ENCODE data around the gene KLHL1.
"Not testable (repeated sequence)": the region's sequence is repeated elsewhere in the genome, so short reads cannot be mapped to it uniquely, and the experiment has no call there.

Gene KLHL1, protein sequence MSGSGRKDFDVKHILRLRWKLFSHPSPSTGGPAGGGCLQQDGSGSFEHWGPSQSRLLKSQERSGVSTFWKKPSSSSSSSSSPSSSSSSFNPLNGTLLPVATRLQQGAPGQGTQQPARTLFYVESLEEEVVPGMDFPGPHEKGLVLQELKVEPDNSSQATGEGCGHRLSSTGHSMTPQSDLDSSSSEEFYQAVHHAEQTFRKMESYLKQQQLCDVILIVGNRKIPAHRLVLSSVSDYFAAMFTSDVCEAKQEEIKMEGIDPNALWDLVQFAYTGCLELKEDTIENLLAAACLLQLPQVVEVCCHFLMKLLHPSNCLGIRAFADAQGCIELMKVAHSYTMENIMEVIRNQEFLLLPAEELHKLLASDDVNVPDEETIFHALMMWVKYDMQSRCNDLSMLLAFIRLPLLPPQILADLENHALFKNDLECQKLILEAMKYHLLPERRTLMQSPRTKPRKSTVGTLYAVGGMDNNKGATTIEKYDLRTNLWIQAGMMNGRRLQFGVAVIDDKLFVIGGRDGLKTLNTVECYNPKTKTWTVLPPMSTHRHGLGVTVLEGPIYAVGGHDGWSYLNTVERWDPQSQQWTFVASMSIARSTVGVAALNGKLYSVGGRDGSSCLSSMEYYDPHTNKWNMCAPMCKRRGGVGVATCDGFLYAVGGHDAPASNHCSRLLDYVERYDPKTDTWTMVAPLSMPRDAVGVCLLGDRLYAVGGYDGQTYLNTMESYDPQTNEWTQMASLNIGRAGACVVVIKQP

DNA sequence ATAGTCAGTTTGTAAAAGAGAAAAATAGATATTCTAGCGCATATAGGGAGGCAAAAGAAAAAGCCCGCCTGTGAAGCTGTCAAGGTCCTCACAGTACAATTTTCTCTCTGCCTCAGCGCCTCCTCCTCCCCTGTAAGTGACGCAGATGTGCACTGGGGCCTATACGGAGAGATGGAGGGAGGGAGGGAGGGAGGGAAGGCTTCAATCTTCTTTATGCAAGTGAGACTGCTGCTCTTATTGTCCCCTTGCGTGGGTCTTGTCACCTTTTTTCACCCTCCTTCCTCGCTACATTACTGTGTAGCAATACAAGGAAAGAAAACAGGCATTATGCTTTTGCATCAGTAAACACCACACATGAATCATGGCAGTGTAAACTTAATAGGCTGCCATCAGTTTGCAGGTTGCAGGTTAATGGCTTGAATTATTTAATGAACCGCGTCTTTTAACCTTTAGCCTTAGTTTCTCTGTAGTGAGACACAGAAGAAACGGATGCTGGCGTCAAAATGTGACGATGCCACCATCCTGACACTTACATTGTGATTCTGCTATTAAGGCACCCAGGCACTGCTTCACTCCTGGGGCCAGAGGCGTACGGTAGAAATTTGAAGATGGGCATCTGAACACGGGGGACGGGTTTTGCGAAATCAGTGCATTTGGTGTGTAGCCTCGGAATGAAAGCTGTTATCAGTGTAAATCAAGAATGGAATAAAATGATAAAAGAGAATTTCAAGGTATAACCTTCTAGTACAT, at the start of gene KLHL1:
TSS of gene KLHL1 (minus strand) at position 97 of the 750 bp plus-strand sequence. CDS start 753 bp downstream, outside the sequence.
- no peak within 1 kb of the TSS for H3K4me3 ChIP-seq (replicated peaks in 1 of 2; ENCODE audit: low read depth in 2 of 2, low read length in 2 of 2)
- DNase-seq (ENCODE audit: low read depth in 2 of 2), result no peak
- TF ChIP-seq, protein P1, sequence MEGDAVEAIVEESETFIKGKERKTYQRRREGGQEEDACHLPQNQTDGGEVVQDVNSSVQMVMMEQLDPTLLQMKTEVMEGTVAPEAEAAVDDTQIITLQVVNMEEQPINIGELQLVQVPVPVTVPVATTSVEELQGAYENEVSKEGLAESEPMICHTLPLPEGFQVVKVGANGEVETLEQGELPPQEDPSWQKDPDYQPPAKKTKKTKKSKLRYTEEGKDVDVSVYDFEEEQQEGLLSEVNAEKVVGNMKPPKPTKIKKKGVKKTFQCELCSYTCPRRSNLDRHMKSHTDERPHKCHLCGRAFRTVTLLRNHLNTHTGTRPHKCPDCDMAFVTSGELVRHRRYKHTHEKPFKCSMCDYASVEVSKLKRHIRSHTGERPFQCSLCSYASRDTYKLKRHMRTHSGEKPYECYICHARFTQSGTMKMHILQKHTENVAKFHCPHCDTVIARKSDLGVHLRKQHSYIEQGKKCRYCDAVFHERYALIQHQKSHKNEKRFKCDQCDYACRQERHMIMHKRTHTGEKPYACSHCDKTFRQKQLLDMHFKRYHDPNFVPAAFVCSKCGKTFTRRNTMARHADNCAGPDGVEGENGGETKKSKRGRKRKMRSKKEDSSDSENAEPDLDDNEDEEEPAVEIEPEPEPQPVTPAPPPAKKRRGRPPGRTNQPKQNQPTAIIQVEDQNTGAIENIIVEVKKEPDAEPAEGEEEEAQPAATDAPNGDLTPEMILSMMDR (IDR thresholded peaks at IDR 0.05; ENCODE audit: low read depth, low read length), result no peak

- DNase-seq (ENCODE audit: low read depth in 2 of 2), result not testable (repeated sequence)
These were observed 34.4 kb upstream of the KLHL1 start for GRCh38 chr13:70142658-70143057.

GRCh38 chr13:70128098-70128497, 19.8 kb upstream of the KLHL1 start:
- no peak overlapping the region for H3K4me3 ChIP-seq (replicated peaks in 1 of 2; ENCODE audit: low read depth in 2 of 2, low read length in 2 of 2)
- TF ChIP-seq, protein P1 (IDR thresholded peaks at IDR 0.05; ENCODE audit: low read depth, low read length), result no peak
- no peak for DNase-seq (ENCODE audit: low read depth in 2 of 2)

More at GRCh38 chr13:70142658-70143057, 34.4 kb upstream of the KLHL1 start:
- H3K4me3 ChIP-seq (replicated peaks in 1 of 2; ENCODE audit: low read depth in 2 of 2, low read length in 2 of 2), result not testable (repeated sequence)

GRCh38 chr13:70125693-70126092, 17.4 kb upstream of the KLHL1 start:
- no peak overlapping the region for H3K4me3 ChIP-seq (replicated peaks in 1 of 2; ENCODE audit: low read depth in 2 of 2, low read length in 2 of 2)
- DNase-seq (ENCODE audit: low read depth in 2 of 2), result no peak
- TF ChIP-seq, protein P1 (IDR thresholded peaks at IDR 0.05; ENCODE audit: low read depth, low read length), result no peak

DNA sequence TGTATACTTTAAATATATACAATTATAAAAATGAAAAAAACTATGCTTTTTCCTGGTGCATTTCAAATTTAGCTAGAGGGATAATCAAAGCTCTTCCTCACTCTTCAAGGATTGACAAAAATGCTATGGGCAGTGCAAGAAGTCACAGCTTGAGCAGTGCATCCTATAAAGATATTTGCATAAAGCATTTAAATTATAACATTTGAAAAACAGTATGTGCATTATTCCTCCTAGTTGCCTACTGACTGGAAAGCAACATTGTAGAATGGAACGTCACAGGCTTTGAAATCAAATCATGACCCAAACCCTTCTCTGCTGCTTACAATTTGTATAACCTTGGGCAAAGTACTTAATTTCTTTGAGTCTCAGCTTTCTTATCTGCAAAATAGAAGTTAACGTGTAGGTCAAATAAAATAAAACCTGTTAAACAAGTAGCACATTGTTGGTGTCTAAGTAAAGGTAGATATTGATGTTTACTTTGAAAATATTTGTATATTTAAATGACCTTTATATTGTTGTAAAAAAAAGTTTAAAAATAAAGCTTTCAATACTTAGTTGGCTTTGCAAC, 9.2 kb upstream of the KLHL1 start:
- TF ChIP-seq, protein P1 (IDR thresholded peaks at IDR 0.05; ENCODE audit: low read depth, low read length), result no peak
- DNase-seq (ENCODE audit: low read depth in 2 of 2), result no peak

DNA sequence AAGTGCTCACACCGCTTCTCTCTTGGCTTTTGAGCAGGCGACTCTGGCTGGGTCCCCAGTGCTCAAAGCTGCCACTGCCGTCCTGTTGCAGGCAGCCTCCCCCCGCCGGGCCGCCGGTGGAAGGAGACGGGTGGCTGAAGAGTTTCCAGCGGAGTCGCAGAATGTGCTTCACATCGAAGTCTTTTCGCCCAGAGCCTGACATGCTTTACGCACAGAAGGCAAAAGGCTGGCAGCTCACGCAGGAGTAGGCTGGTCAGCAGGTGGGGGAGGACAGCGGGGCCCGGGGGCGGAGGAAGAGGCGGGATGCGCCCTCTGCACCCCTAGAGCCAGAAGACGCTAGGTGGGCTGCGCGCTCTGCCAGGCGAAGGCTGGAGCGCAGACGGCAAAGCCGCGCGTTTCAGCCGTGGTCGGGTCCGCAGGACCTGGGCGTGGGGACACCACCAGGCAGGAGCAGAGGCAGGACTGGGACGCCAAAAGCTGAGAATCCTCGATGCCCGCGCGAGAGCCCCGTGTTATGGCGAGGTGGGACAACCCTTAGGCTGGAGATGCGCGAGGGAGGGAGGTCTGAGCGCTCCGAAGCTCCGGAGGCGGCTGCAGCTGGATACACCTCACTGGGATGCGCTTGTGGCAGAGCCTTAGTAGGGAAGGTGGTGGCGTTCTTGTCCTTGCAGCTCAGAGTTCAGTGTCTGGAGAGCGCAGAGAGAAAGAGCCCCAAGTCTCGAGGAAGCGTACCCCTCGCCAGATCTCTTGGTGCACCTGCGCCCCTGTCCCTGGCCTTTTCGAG, 562 bp downstream of the KLHL1 start, which contains the start of gene ATXN8OS:
TSS of gene ATXN8OS (plus strand) at position 329 of the 784 bp plus-strand sequence.
- DNase-seq (ENCODE audit: low read depth in 2 of 2), result no peak
- H3K4me3 ChIP-seq (replicated peaks in 1 of 2; ENCODE audit: low read depth in 2 of 2, low read length in 2 of 2), result no peak within 1 kb of the TSS
- TF ChIP-seq, protein P1 (IDR thresholded peaks at IDR 0.05; ENCODE audit: low read depth, low read length), result no peak

More for the DNA sequence above, 9.2 kb upstream of the KLHL1 start:
- no peak overlapping the region for H3K4me3 ChIP-seq (replicated peaks in 1 of 2; ENCODE audit: low read depth in 2 of 2, low read length in 2 of 2)
